ENCODE data around the gene LOC128125822.
"Not testable (repeated sequence)": the region's sequence is repeated elsewhere in the genome, so short reads cannot be mapped to it uniquely, and the experiment has no call there.

The LOC128125822 gene

GRCh38 chr6:63582579-63583231 is 10.4 kb downstream of the LOC128125822 start:
- DNase-seq (ENCODE audit: low read depth, low spot score): no peak

DNA sequence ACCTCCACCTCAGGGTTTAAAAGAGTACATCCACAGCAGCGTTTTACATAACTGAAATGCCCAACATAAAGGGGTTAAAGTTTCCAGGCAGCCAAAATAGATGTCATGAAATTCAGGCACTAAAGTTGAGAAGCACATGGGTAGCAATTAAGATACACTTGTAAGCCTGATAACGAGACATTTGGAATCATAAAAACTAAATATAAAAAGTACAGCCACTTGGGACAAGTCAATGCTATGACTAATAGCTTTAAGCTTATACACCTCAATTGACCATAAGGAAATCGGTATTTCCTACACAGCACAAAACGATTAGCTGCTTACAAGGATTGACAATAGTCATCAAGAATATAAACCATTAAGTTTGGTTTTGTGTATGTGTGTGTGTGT is 11.8 kb downstream of the LOC128125822 start:
- DNase-seq (ENCODE audit: low read depth, low spot score): no peak

GRCh38 chr6:63584566-63584965 is 12.3 kb downstream of the LOC128125822 start:
- no peak for DNase-seq (ENCODE audit: low read depth, low spot score)

GRCh38 chr6:63585652-63586051 is 13.4 kb downstream of the LOC128125822 start:
- not testable (repeated sequence) for DNase-seq (ENCODE audit: low read depth, low spot score)

GRCh38 chr6:63589952-63590411 is 17.7 kb downstream of the LOC128125822 start:
- no peak for DNase-seq (ENCODE audit: low read depth, low spot score)

DNA sequence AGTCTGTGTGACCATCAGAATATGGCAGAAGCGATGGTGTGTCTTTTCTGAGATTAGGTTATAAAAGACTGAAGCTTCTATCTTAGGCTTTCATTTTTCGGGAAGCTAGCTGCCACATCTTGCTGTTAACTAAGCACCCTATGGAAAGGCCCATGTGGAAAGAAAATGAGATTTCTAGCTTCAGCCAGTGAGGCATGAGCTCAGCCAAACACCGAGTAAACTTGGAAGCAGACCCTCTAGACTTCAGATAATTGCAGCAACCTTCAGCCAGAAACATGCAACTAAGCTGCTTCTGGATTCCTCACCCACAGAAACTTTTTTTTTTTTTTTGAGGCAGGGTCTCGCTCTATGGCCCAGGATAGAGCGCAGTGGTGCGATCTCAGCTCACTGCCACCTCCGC is 20.6 kb downstream of the LOC128125822 start:
- DNase-seq (ENCODE audit: low read depth, low spot score): no peak

DNA sequence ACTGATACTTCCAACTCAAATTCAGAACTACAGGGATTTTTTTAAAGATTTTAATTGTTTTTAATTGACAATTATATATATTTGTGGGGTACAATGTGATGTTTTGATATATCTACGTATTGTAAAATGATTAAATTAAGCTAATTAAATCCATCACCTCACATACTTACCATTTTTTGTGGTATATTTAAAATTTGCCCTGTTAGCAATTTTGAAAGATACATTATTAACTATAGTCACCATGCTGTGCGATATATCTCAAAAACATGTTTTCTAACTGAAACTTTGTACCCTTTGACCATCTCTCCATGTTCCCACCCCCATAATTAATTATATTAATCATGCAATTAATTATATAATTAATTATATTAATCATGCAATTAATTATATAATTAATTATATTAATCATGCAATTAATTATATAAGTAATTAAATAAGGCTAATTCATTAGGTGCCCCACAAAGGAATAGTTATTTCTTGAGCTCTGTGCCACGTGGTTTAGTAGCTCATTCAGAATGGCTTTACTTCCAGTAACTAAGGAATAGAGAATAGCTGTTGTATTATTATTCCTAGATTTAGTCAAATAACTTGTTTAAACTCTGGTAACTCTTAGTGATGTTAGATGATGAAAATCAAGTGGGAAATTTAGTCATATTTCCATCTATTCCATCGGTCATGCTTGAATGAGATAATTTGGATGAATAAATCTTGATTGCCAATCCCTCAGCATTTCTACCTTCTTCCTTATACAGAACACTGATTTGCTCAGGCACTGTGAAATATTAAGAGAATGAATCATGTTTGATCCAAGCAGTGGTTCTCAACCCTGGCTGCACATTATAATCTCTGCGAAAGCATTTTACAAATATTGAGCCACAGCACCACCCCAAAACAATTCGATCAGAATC is 25.1 kb downstream of the LOC128125822 start:
- DNase-seq (ENCODE audit: low read depth, low spot score): no peak

- DNase-seq (ENCODE audit: low read depth, low spot score): peak; percentile 45
Observed at GRCh38 chr6:63598049-63599036, 26.1 kb downstream of the LOC128125822 start.

GRCh38 chr6:63599243-63599642 is 27.0 kb downstream of the LOC128125822 start:
- no peak for DNase-seq (ENCODE audit: low read depth, low spot score)

GRCh38 chr6:63600136-63600535 is 27.9 kb downstream of the LOC128125822 start:
- no peak for DNase-seq (ENCODE audit: low read depth, low spot score)

DNA sequence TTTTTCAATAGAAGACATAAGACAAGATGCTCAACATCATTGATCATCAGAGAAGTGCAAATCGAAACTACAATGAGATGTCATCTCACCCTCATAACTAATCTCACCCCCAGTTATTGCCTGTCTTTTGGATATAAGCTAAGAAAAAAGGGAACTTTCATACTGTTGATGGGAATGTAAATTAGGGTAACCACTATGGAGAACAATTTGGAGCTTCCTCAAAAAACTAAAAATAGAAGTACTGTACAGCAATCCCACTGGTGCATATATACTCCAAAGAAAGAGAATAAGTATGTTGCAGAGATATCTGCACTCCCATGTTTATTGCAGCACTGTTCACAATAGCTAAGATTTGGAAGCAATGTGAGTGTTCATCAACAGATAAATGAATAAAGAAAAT is 37.0 kb downstream of the LOC128125822 start:
- no peak for DNase-seq (ENCODE audit: low read depth, low spot score)

DNA sequence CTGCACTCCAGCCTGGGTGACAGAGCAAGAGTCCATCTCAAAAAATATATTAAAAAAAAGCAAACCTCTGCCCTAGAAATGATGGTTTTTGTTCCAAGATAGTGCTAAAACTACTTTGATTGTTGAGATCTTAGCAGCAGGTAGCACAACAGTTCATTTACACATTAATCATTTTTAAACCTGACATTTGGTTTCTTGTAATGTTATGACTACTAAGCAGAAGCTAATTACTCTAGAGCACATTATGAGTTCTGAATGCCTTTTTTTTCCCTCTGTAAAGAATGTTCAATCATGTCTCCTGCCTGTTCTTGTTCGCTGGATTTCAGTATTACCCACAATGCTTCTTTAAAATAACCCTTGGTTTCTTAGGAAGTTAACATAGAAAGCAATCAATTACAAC is 38.7 kb downstream of the LOC128125822 start:
- DNase-seq (ENCODE audit: low read depth, low spot score): no peak

- DNase-seq (ENCODE audit: low read depth, low spot score): no peak
Observed at GRCh38 chr6:63611560-63611959, 39.3 kb downstream of the LOC128125822 start.

GRCh38 chr6:63615590-63615989 is 43.3 kb downstream of the LOC128125822 start:
- DNase-seq (ENCODE audit: low read depth, low spot score): no peak
